ENCODE measurements around the gene KCNK3. TPM values are rescaled to one million over a fixed set of nuclear protein-coding genes. Genes with fewer than 3 reads are reported as not detected.

Gene KCNK3
- total and polyA plus RNA-seq, 2 donors (not counting 1 experiment from before 2014, with no cell fraction given): not detected

- ATAC-seq (ENCODE audit: low read depth) (no peak), DNase-seq (no peak)
- no peaks in the 10 kb centered on the region for H4K20me1 ChIP-seq (ENCODE audit: control insufficient read depth, insufficient read depth, low read length, poor library complexity, severe bottlenecking)
- no peaks in the 10 kb centered on the region for H3K79me2 ChIP-seq (ENCODE audit: control insufficient read depth, insufficient read depth, low read length)
- H3K27me3 ChIP-seq (replicated peaks in 1 of 4; ENCODE audit: control extremely low read depth in 1 of 4, control insufficient read depth in 3 of 4, insufficient read depth in 4 of 4, low read length in 3 of 4): no peaks in the 10 kb centered on the region
- POLR2A ChIA-PET: no interaction called here
- TF ChIP-seq CTCF (IDR thresholded peaks at IDR 0.05) (no peak), EZH2 (IDR thresholded peaks at IDR 0.05; ENCODE audit: borderline replicate concordance, insufficient read depth, low read depth, low read length, poor library complexity, severe bottlenecking) (no peak)
- peaks cover 0 to 5% (median 0%) of the 10 kb centered on the region in 3 donors for H3K9me3 ChIP-seq (ENCODE audit: control extremely low read depth in 1 of 3, control insufficient read depth in 2 of 3, insufficient read depth in 1 of 3, low read length in 2 of 3)
- H3K27ac ChIP-seq (ENCODE audit: low read length in 2 of 2): no peak overlapping the region
- no peak overlapping the region for H3K27ac Mint-ChIP-seq
- intact Hi-C loops (cut with micrococcal nuclease): no loop called here
- no peaks in the 10 kb centered on the region for H3K4me1 ChIP-seq (ENCODE audit: control insufficient read depth in 2 of 2, insufficient read depth in 2 of 2, low read length in 2 of 2)
- H3K9me3 Mint-ChIP-seq (ENCODE audit: insufficient read depth): peaks cover 7% of the 10 kb centered on the region
- CTCF ChIA-PET: no interaction called here
- H3K4me2 ChIP-seq (replicated peaks; ENCODE audit: low read depth, low read length, poor library complexity, severe bottlenecking): no peak overlapping the region
- WGBS (ENCODE audit: insufficient coverage): 17% methylated on average over 2 of the region's 4 CpGs
- no peak overlapping the region for H2AFZ ChIP-seq (ENCODE audit: insufficient read depth, low read depth, low read length, poor library complexity, severe bottlenecking)
- H3K4me3 Mint-ChIP-seq: no peak overlapping the region
- H3K4me1 Mint-ChIP-seq: no peaks in the 10 kb centered on the region
- no peak overlapping the region for H3K4me3 ChIP-seq (ENCODE audit: control extremely low read depth in 1 of 5, extremely low read depth in 1 of 5, insufficient read depth in 1 of 5, low read depth in 2 of 5, low read length in 4 of 5)
- H3K27me3 Mint-ChIP-seq: peaks cover 47% of the 10 kb centered on the region
- no peaks in the 10 kb centered on the region for H3K36me3 ChIP-seq (replicated peaks in 1 of 2; ENCODE audit: control extremely low read depth in 1 of 2, control insufficient read depth in 1 of 2, extremely low read depth in 1 of 2, insufficient read depth in 2 of 2, low read length in 1 of 2)
- H3K9ac ChIP-seq (ENCODE audit: low read length): no peak overlapping the region
Measured at GRCh38 chr2:26679867-26680266, 12.7 kb upstream of the KCNK3 start.

GRCh38 chr2:26681656-26682055 is 10.9 kb upstream of the KCNK3 start:
- H3K27me3 Mint-ChIP-seq: peaks cover 49% of the 10 kb centered on the region
- 81% methylated on average over 3 of the region's 3 CpGs for WGBS (ENCODE audit: insufficient coverage)
- CTCF ChIA-PET: no interaction called here

More at GRCh38 chr2:26681656-26682055, 10.9 kb upstream of the KCNK3 start:
- H4K20me1 ChIP-seq (ENCODE audit: control insufficient read depth, insufficient read depth, low read length, poor library complexity, severe bottlenecking): no peaks in the 10 kb centered on the region
- peaks cover 0 to 5% (median 0%) of the 10 kb centered on the region in 3 donors for H3K9me3 ChIP-seq (ENCODE audit: control extremely low read depth in 1 of 3, control insufficient read depth in 2 of 3, insufficient read depth in 1 of 3, low read length in 2 of 3)
- no peak for TF ChIP-seq CTCF (IDR thresholded peaks at IDR 0.05)
- TF ChIP-seq EZH2 (IDR thresholded peaks at IDR 0.05; ENCODE audit: borderline replicate concordance, insufficient read depth, low read depth, low read length, poor library complexity, severe bottlenecking): no peak
- H3K9ac ChIP-seq (ENCODE audit: low read length): no peak overlapping the region
- H3K4me3 Mint-ChIP-seq: no peak overlapping the region
- no peaks in the 10 kb centered on the region for H3K4me1 ChIP-seq (ENCODE audit: control insufficient read depth in 2 of 2, insufficient read depth in 2 of 2, low read length in 2 of 2)
- H3K9me3 Mint-ChIP-seq (ENCODE audit: insufficient read depth): peaks cover 7% of the 10 kb centered on the region
- no peak overlapping the region for H3K27ac ChIP-seq (ENCODE audit: low read length in 2 of 2)
- H3K27me3 ChIP-seq (replicated peaks in 1 of 4; ENCODE audit: control extremely low read depth in 1 of 4, control insufficient read depth in 3 of 4, insufficient read depth in 4 of 4, low read length in 3 of 4): peaks cover 0 to 10% (median 0%) of the 10 kb centered on the region in 4 experiments
- no peaks in the 10 kb centered on the region for H3K36me3 ChIP-seq (replicated peaks in 1 of 2; ENCODE audit: control extremely low read depth in 1 of 2, control insufficient read depth in 1 of 2, extremely low read depth in 1 of 2, insufficient read depth in 2 of 2, low read length in 1 of 2)
- DNase-seq (no peak), ATAC-seq (ENCODE audit: low read depth) (no peak)
- intact Hi-C loops (cut with micrococcal nuclease): no loop called here
- no peaks in the 10 kb centered on the region for H3K79me2 ChIP-seq (ENCODE audit: control insufficient read depth, insufficient read depth, low read length)
- POLR2A ChIA-PET: no interaction called here
- no peak overlapping the region for H3K4me2 ChIP-seq (replicated peaks; ENCODE audit: low read depth, low read length, poor library complexity, severe bottlenecking)
- H2AFZ ChIP-seq (ENCODE audit: insufficient read depth, low read depth, low read length, poor library complexity, severe bottlenecking): no peak overlapping the region
- H3K4me3 ChIP-seq (ENCODE audit: control extremely low read depth in 1 of 5, extremely low read depth in 1 of 5, insufficient read depth in 1 of 5, low read depth in 2 of 5, low read length in 4 of 5): no peak overlapping the region
- H3K27ac Mint-ChIP-seq: no peak overlapping the region
- H3K4me1 Mint-ChIP-seq: no peaks in the 10 kb centered on the region

Measured in B cell (primary cell).